Keratinocyte (primary cell): ENCODE results near the gene NOL11. TPM values are rescaled to one million over a fixed set of nuclear protein-coding genes. Genes with fewer than 3 reads are reported as not detected.
"Not testable (repeated sequence)": the region's sequence is repeated elsewhere in the genome, so short reads cannot be mapped to it uniquely, and the experiment has no call there.

Experiments used
- DNase-seq: peaks from one replicate; pipeline ENCODE4 v3.0.0-alpha.2; 2011; ENCODE audit warnings: low read depth, missing footprints, low spot score
- FAIRE-seq: peaks from 2 replicates; lab custom pipeline; 2011; peaks lifted over from hg19 to GRCh38; lab: Jason Lieb, UNC
- H2AFZ ChIP-seq: 2 replicates; pipeline ENCODE4 v1.6.0; 2012; ENCODE audit warnings: low read length, control low read depth, inconsistent platforms; ENCODE audit not compliant: control insufficient read depth
- H3K27ac ChIP-seq: 2 replicates; pipeline ENCODE4 v1.5.1; 2011; ENCODE audit warnings: low read length; ENCODE audit not compliant: control insufficient read depth, insufficient read depth
- H3K27me3 ChIP-seq: 3 replicates; pipeline ENCODE4 v1.6.0; 2011; ENCODE audit warnings: low read length; ENCODE audit not compliant: control insufficient read depth, insufficient read depth; ENCODE audit errors: extremely low read depth
- H3K36me3 ChIP-seq, 2 experiments: 2 replicates in 1 of 2; 3 replicates in 1 of 2; pipeline ENCODE4 v1.5.1; 2011; ENCODE audit warnings: low read length in 2 of 2, mild to moderate bottlenecking in 1 of 2; ENCODE audit not compliant: control insufficient read depth in 2 of 2, insufficient read depth in 2 of 2; ENCODE audit errors: extremely low read depth in 1 of 2
- H3K4me1 ChIP-seq: 3 replicates; pipeline ENCODE4 v1.5.1; 2011; ENCODE audit warnings: low read length; ENCODE audit not compliant: control insufficient read depth, insufficient read depth; ENCODE audit errors: extremely low read depth
- H3K4me2 ChIP-seq: 3 replicates; pipeline ENCODE4 v1.6.0; 2011; ENCODE audit warnings: low read depth, low read length; ENCODE audit not compliant: control insufficient read depth, insufficient read depth; ENCODE audit errors: extremely low read depth
- H3K4me3 ChIP-seq, 3 experiments: fragments of 200-600 bp in 1 of 3; sonication (generic) in 1 of 3; 2 replicates in 2 of 3; 3 replicates in 1 of 3; pipeline ENCODE4 v1.5.1; 2011 to 2016; ENCODE audit warnings: low read length in 3 of 3, mild to moderate bottlenecking in 3 of 3, control low read depth in 2 of 3, inconsistent platforms in 1 of 3, low read depth in 1 of 3, mixed read lengths in 1 of 3, mixed run types in 1 of 3, moderate library complexity in 1 of 3; ENCODE audit not compliant: control insufficient read depth in 2 of 3, insufficient read depth in 2 of 3; ENCODE audit errors: extremely low read depth in 1 of 3
- H3K79me2 ChIP-seq: 2 replicates; pipeline ENCODE4 v1.6.0; 2012; ENCODE audit warnings: low read length; ENCODE audit not compliant: control insufficient read depth, insufficient read depth
- H3K9ac ChIP-seq: 3 replicates; pipeline ENCODE4 v1.6.0; 2011; ENCODE audit warnings: low read length; ENCODE audit not compliant: control insufficient read depth, insufficient read depth; ENCODE audit errors: extremely low read depth
- H3K9me1 ChIP-seq: 3 replicates; pipeline ENCODE4 v1.6.0; 2011; ENCODE audit warnings: low read length; ENCODE audit not compliant: control insufficient read depth, insufficient read depth; ENCODE audit errors: extremely low read depth
- H3K9me3 ChIP-seq: 2 replicates; pipeline ENCODE4 v1.5.1; 2012; ENCODE audit warnings: low read depth, low read length; ENCODE audit not compliant: control insufficient read depth
- H4K20me1 ChIP-seq: 3 replicates; pipeline ENCODE4 v1.6.0; 2011; ENCODE audit warnings: low read length; ENCODE audit not compliant: control insufficient read depth, insufficient read depth; ENCODE audit errors: extremely low read depth
- EZH2 ChIP-seq: IDR thresholded peaks from one replicate; pipeline ENCODE4 v1.6.1; 2012; ENCODE audit warnings: inconsistent platforms, mild to moderate bottlenecking, low read length, moderate library complexity
- dilution Hi-C: fragments of 300-500 bp; cut with MboI; formaldehyde crosslinking; loops from one replicate; pipeline ENCODE4 v1.7.0; 2020; ENCODE audit warnings: low sequenced_read_pairs; ENCODE audit not compliant: extremely low pct_ligation_motif_present
- polyA plus RNA-seq, 5 experiments: library from polyadenylated mRNA; depleted of rRNA in 3 of 5; stranded (reverse) in 3 of 5; stranded (forward) in 1 of 5; unstranded in 1 of 5; fragments of >200 nt; gene quantifications; 1 replicate in 1 of 5; 2 replicates in 3 of 5; 3 replicates in 1 of 5; pipeline versions ENCODE4 v1.2.1 to v1.2.3, GENCODE V29; 2011 to 2012; ENCODE audit warnings: missing spikeins in 2 of 5, low read depth in 1 of 5, low replicate concordance in 1 of 5
- TF ChIP-seq, protein P1 (sequence below), 3 experiments: IDR thresholded peaks in 1 of 3; conservative IDR thresholded peaks in 1 of 3; optimal IDR thresholded peaks in 1 of 3; 2 replicates in 2 of 3; 3 replicates in 1 of 3; pipeline versions ENCODE3 to v1.5.1; 2011; ENCODE audit warnings: low read length in 3 of 3, mild to moderate bottlenecking in 3 of 3, moderate library complexity in 2 of 3, control low read depth in 1 of 3, inconsistent platforms in 1 of 3; ENCODE audit not compliant: insufficient read depth in 2 of 3; ENCODE audit errors: extremely low read depth in 1 of 3

The NOL11 gene
- polyA plus RNA-seq, 1 donor (not counting 4 experiments of a cell fraction or from before 2014, with no cell fraction given): 63.0 TPM

GRCh38 chr17:67753026-67753425, 35.3 kb downstream of the NOL11 start:
- TF ChIP-seq, protein P1, sequence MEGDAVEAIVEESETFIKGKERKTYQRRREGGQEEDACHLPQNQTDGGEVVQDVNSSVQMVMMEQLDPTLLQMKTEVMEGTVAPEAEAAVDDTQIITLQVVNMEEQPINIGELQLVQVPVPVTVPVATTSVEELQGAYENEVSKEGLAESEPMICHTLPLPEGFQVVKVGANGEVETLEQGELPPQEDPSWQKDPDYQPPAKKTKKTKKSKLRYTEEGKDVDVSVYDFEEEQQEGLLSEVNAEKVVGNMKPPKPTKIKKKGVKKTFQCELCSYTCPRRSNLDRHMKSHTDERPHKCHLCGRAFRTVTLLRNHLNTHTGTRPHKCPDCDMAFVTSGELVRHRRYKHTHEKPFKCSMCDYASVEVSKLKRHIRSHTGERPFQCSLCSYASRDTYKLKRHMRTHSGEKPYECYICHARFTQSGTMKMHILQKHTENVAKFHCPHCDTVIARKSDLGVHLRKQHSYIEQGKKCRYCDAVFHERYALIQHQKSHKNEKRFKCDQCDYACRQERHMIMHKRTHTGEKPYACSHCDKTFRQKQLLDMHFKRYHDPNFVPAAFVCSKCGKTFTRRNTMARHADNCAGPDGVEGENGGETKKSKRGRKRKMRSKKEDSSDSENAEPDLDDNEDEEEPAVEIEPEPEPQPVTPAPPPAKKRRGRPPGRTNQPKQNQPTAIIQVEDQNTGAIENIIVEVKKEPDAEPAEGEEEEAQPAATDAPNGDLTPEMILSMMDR (optimal IDR thresholded peaks at IDR 0.05 in 1 of 3, IDR thresholded peaks at IDR 0.05 in 1 of 3, conservative IDR thresholded peaks at IDR 0.05 in 1 of 3; ENCODE audit: extremely low read depth in 1 of 3, insufficient read depth in 2 of 3, low read length in 3 of 3): no peak
- TF ChIP-seq EZH2: no peak
- no peak overlapping the region for H3K27ac ChIP-seq
- H3K27me3 ChIP-seq: no peaks in the 10 kb centered on the region
- H3K4me3 ChIP-seq: no peak overlapping the region
- H3K4me1 ChIP-seq: peaks cover 5% of the 10 kb centered on the region
- DNase-seq (no peak), FAIRE-seq (no peak)
- no peaks in the 10 kb centered on the region for H3K9me3 ChIP-seq
- no peaks in the 10 kb centered on the region for H4K20me1 ChIP-seq
- no peak overlapping the region for H2AFZ ChIP-seq
- no peak overlapping the region for H3K9ac ChIP-seq
- H3K9me1 ChIP-seq: no peaks in the 10 kb centered on the region
- dilution Hi-C loops: no loop called here
- H3K4me2 ChIP-seq: no peak overlapping the region
- H3K79me2 ChIP-seq: no peaks in the 10 kb centered on the region
- peaks cover 2 to 8% of the 10 kb centered on the region in 2 experiments for H3K36me3 ChIP-seq

DNA sequence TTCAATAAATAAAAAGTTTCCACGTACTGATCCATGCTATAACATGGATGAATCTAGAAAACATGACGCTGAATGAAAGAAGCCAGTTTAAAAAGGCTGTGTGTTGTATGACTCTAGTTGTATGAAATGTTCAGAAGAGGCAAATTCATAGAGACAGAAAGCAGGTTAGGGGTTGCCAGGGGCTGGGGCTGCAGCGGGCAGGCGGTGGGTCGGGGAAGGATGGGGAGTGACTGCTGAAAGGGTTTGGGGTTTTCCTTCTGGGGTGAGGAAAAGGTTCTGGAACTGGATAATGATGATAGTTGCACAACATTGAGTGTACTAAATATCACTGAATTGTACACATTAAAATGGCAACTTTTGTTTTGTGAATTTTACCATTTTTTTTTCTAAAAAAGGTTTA, 36.3 kb downstream of the NOL11 start:
- Histone ChIP-seq H3K27me3 (no peaks in the 10 kb centered on the region), H4K20me1 (no peaks in the 10 kb centered on the region), H3K27ac (no peak overlapping the region), H3K4me2 (no peak overlapping the region), H3K9me1 (no peaks in the 10 kb centered on the region), H3K9me3 (no peaks in the 10 kb centered on the region), H3K4me3 (no peak overlapping the region), H3K9ac (no peak overlapping the region), H3K36me3 (peaks cover 2 to 5% of the 10 kb centered on the region in 2 experiments), H2AFZ (no peak overlapping the region), H3K4me1 (peaks cover 5% of the 10 kb centered on the region), H3K79me2 (no peaks in the 10 kb centered on the region)
- FAIRE-seq (no peak), DNase-seq (no peak)
- TF ChIP-seq EZH2: no peak
- TF ChIP-seq, protein P1 (optimal IDR thresholded peaks at IDR 0.05 in 1 of 3, IDR thresholded peaks at IDR 0.05 in 1 of 3, conservative IDR thresholded peaks at IDR 0.05 in 1 of 3; ENCODE audit: extremely low read depth in 1 of 3, insufficient read depth in 2 of 3, low read length in 3 of 3): no peak
- dilution Hi-C loops: no loop called here

- dilution Hi-C loops, H3K4me3 ChIP-seq, H3K4me1 ChIP-seq, H3K79me2 ChIP-seq, DNase-seq, H2AFZ ChIP-seq, H3K36me3 ChIP-seq, H3K9me1 ChIP-seq, H4K20me1 ChIP-seq, H3K4me2 ChIP-seq, H3K9ac ChIP-seq, H3K9me3 ChIP-seq, H3K27me3 ChIP-seq, FAIRE-seq, H3K27ac ChIP-seq: not testable (repeated sequence)
Measured at GRCh38 chr17:67754686-67755085, 37.0 kb downstream of the NOL11 start.

DNA sequence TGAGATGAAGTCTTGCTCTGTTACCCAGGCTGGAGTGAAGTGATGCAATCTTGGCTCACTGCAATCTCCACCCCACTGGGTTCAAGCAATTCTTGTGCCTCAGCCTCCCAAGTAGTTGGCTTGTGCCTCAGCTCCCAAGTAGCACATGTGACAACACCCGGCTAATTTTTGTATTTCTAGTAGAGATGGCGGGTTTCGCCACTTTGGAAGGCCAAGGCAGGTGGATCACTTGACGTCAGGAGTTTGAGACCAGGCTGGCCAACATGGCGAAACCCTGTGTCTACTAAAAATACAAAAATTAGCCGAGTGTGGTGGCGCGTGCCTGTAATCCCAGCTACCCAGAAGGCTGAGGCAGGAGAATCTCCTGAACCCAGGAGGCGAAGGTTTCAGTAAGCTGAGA, 39.0 kb downstream of the NOL11 start:
- H4K20me1 ChIP-seq, H3K4me3 ChIP-seq, H3K9me1 ChIP-seq, dilution Hi-C loops, H3K79me2 ChIP-seq, H3K36me3 ChIP-seq, H3K4me1 ChIP-seq, H3K9ac ChIP-seq, H3K4me2 ChIP-seq, H3K27me3 ChIP-seq, FAIRE-seq, H2AFZ ChIP-seq, H3K27ac ChIP-seq, DNase-seq, H3K9me3 ChIP-seq: not testable (repeated sequence)
